B cell (primary cell): ENCODE data around the gene WDR90.
A peak's percentile ranks its signal among the peaks of the same experiment; 100 is the strongest.
"Not testable (repeated sequence)": the region's sequence is repeated elsewhere in the genome, so short reads cannot be mapped to it uniquely, and the experiment has no call there.

ENCODE experiments used
- EZH2 ChIP-seq: IDR thresholded peaks from 2 replicates; pipeline ENCODE4 v1.6.1; 2012; ENCODE audit warnings: borderline replicate concordance, low read depth, mild to moderate bottlenecking, moderate library complexity, low read length; ENCODE audit not compliant: insufficient read depth, poor library complexity, severe bottlenecking
- TF ChIP-seq, protein P1 (sequence below): fragments of 200-600 bp; IDR thresholded peaks from one replicate; pipeline ENCODE4 v1.8.0; 2022; ENCODE audit warnings: antibody characterized with exemption, mild to moderate bottlenecking

DNA sequence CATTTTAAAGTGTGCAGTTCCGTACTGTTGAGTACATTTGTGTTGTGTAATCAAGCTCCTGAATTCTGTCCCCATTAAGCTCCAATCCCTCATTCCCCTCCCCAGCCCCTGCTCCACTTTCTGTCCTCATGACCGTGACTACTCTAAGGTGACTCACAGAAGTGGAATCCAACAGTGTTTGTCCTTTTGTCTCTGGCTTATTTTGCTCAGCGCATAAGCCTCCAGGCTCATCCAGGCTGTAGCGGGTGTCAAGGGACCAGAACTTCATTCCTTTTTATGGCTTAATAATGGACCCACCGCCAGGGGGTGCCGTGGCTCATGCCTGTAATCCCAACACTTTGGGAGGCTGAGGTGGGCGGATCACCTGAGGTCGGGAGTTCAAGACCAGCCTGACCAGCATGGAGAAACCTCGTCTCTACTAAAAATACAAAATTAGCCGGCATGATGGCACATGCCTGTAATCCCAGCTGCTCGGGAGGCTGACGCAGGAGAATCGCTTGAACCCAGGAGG is 63.6 kb downstream of the WDR90 start:
- TF ChIP-seq, protein P1, sequence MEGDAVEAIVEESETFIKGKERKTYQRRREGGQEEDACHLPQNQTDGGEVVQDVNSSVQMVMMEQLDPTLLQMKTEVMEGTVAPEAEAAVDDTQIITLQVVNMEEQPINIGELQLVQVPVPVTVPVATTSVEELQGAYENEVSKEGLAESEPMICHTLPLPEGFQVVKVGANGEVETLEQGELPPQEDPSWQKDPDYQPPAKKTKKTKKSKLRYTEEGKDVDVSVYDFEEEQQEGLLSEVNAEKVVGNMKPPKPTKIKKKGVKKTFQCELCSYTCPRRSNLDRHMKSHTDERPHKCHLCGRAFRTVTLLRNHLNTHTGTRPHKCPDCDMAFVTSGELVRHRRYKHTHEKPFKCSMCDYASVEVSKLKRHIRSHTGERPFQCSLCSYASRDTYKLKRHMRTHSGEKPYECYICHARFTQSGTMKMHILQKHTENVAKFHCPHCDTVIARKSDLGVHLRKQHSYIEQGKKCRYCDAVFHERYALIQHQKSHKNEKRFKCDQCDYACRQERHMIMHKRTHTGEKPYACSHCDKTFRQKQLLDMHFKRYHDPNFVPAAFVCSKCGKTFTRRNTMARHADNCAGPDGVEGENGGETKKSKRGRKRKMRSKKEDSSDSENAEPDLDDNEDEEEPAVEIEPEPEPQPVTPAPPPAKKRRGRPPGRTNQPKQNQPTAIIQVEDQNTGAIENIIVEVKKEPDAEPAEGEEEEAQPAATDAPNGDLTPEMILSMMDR, result peak; percentile 49
- not testable (repeated sequence) for TF ChIP-seq EZH2
